ENCODE data around the gene COL9A3. TPM values are rescaled to one million over a fixed set of nuclear protein-coding genes. Genes with fewer than 3 reads are reported as not detected.

Gene COL9A3
- polyA plus RNA-seq (ENCODE audit: insufficient read length) = 10.6 TPM

GRCh38 chr20:62816884-62817873, at the start of gene COL9A3:
Gene COL9A3 (plus strand): TSS chr20:62817050. CDS start chr20:62817065, 15 bp downstream.
- DNase-seq = no peak

GRCh38 chr20:62768234-62768546, 48.7 kb upstream of the COL9A3 start:
- no peak for DNase-seq

- DNase-seq = no peak
Observed at GRCh38 chr20:62768551-62769287, 48.1 kb upstream of the COL9A3 start.

GRCh38 chr20:62769346-62770071, 47.3 kb upstream of the COL9A3 start:
- no peak for DNase-seq

- no peak for DNase-seq
Observed at GRCh38 chr20:62770111-62770910, 46.5 kb upstream of the COL9A3 start.

GRCh38 chr20:62770916-62771315, 45.9 kb upstream of the COL9A3 start:
- DNase-seq = no peak

GRCh38 chr20:62771396-62772102, 45.3 kb upstream of the COL9A3 start:
- no peak for DNase-seq

GRCh38 chr20:62772103-62772611, 44.7 kb upstream of the COL9A3 start:
- DNase-seq = no peak

GRCh38 chr20:62772619-62772989, 44.2 kb upstream of the COL9A3 start:
- no peak for DNase-seq

GRCh38 chr20:62772990-62773844, 43.6 kb upstream of the COL9A3 start:
- no peak for DNase-seq

GRCh38 chr20:62773845-62774714, 42.8 kb upstream of the COL9A3 start:
- no peak for DNase-seq

- DNase-seq = no peak
Observed at GRCh38 chr20:62774762-62775161, 42.1 kb upstream of the COL9A3 start.

GRCh38 chr20:62775206-62775605, 41.6 kb upstream of the COL9A3 start:
- no peak for DNase-seq

GRCh38 chr20:62776035-62776691, 40.7 kb upstream of the COL9A3 start:
- DNase-seq = no peak

GRCh38 chr20:62776692-62777527, 39.9 kb upstream of the COL9A3 start:
- DNase-seq = no peak

- no peak for DNase-seq
Observed at GRCh38 chr20:62777528-62777830, 39.4 kb upstream of the COL9A3 start.

- no peak for DNase-seq
Observed at GRCh38 chr20:62778058-62778457, 38.8 kb upstream of the COL9A3 start.

All from hindlimb muscle (tissue), 1 donor.